K562 (cell line): ENCODE measurements around the gene MBD1. TPM values are rescaled to one million over a fixed set of nuclear protein-coding genes. Genes with fewer than 3 reads are reported as not detected.
A peak's percentile ranks its signal among the peaks of the same experiment; 100 is the strongest.

Source experiments
- DMBX1 ChIP-seq: fragments of 250-450 bp; sonication (Bioruptor Pico); IDR thresholded peaks from 2 replicates; pipeline ENCODE4 v1.8.0; 2022; ENCODE audit warnings: inconsistent platforms, mild to moderate bottlenecking, moderate library complexity, borderline replicate concordance
- HDAC8 ChIP-seq: fragments of 450-650 bp; IDR thresholded peaks from 2 replicates; pipeline ENCODE4 v1.6.1; 2016; ENCODE audit warnings: mild to moderate bottlenecking, missing genetic modification characterization, moderate library complexity, missing compliant biosample characterization
- HNRNPLL ChIP-seq: fragments of 200-400 bp; formaldehyde crosslinking; IDR thresholded peaks from 2 replicates; pipeline ENCODE4 v1.6.1; 2017; ENCODE audit warnings: low read length, low read depth, mild to moderate bottlenecking; ENCODE audit not compliant: poor library complexity, severe bottlenecking
- ILF3 ChIP-seq: fragments of 450-650 bp; IDR thresholded peaks from 2 replicates; pipeline ENCODE4 v1.6.1; 2018; ENCODE audit warnings: antibody characterized with exemption, mild to moderate bottlenecking, moderate library complexity, borderline replicate concordance
- KDM1A ChIP-seq, 2 experiments: fragments of 450-650 bp; IDR thresholded peaks; 2 replicates each; pipeline ENCODE4 v1.6.1; 2016; ENCODE audit warnings: mild to moderate bottlenecking in 2 of 2
- MAFK ChIP-seq: IDR thresholded peaks from 2 replicates; pipeline ENCODE4 v1.6.1; 2011; ENCODE audit warnings: low read length, improper control_type of control experiment
- MEF2D ChIP-seq: conservative IDR thresholded peaks from 2 replicates; pipeline ENCODE4 v1.6.1; 2016; ENCODE audit warnings: low read depth, missing genetic modification characterization, missing compliant biosample characterization
- NELFE ChIP-seq: IDR thresholded peaks from 2 replicates; pipeline ENCODE4 v1.6.1; 2011; ENCODE audit warnings: mild to moderate bottlenecking; ENCODE audit not compliant: insufficient read depth, insufficient read length
- NR4A1 ChIP-seq, 2 experiments: fragments of 250-450 bp in 1 of 2; fragments of 450-650 bp in 1 of 2; sonication (Bioruptor Pico) in 1 of 2; IDR thresholded peaks; 2 replicates each; pipeline versions ENCODE4 v1.4.0 to v1.6.1; 2016 to 2020; ENCODE audit warnings: mild to moderate bottlenecking in 2 of 2, missing compliant biosample characterization in 1 of 2, missing genetic modification characterization in 1 of 2, moderate library complexity in 1 of 2
- RBM39 ChIP-seq: fragments of 200-400 bp; formaldehyde crosslinking; optimal IDR thresholded peaks from 2 replicates; pipeline ENCODE3; 2018; ENCODE audit warnings: low read depth, low read length
- RFX1 ChIP-seq: fragments of 450-650 bp; IDR thresholded peaks from 2 replicates; pipeline ENCODE4 v1.6.1; 2016; ENCODE audit warnings: mild to moderate bottlenecking, moderate library complexity
- SOX6 ChIP-seq: fragments of 450-650 bp; IDR thresholded peaks from 2 replicates; pipeline ENCODE4 v1.6.1; 2014; ENCODE audit warnings: mild to moderate bottlenecking
- TAL1 ChIP-seq: fragments of 450-650 bp; IDR thresholded peaks from 2 replicates; pipeline ENCODE4 v1.6.1; 2016; ENCODE audit warnings: mild to moderate bottlenecking
- polyA plus RNA-seq, 8 experiments: library from polyadenylated mRNA; depleted of rRNA in 4 of 8; stranded (reverse) in 5 of 8; unstranded in 3 of 8; fragments of >200 nt; fragmentation: Nextera tagmentation in 2 of 8; fragmentation: Illumina TruSeq in 1 of 8; extraction: Ambion mirVana in 2 of 8; extraction: Trizol in 1 of 8; gene quantifications; 2 replicates each; pipeline versions ENCODE4 v1.2.1 to v1.2.3, GENCODE V29; 2011 to 2014; ENCODE audit warnings: inconsistent platforms in 1 of 8, missing spikeins in 1 of 8
- total RNA-seq, 7 experiments: library from RNA; depleted of rRNA in 6 of 7; stranded (reverse); fragments of >200 nt in 6 of 7; fragmentation: Illumina TruSeq in 2 of 7; extraction: Trizol in 2 of 7; gene quantifications; 2 replicates each; pipeline versions ENCODE4 v1.2.1 to v1.2.3, GENCODE V29; 2011 to 2021; ENCODE audit warnings: low replicate concordance in 1 of 7
- TF ChIP-seq, protein P1 (sequence below): fragments of 250-450 bp; sonication (Bioruptor Pico); IDR thresholded peaks from 2 replicates; pipeline ENCODE4 v1.8.0; 2021; ENCODE audit warnings: mild to moderate bottlenecking, moderate library complexity
- TF ChIP-seq, protein P2 (sequence below), 2 experiments: fragments of 450-650 bp in 1 of 2; IDR thresholded peaks; 2 replicates each; pipeline ENCODE4 v1.6.1; 2011 to 2017; ENCODE audit warnings: low read depth in 2 of 2, antibody characterized with exemption in 1 of 2, borderline replicate concordance in 1 of 2, low read length in 1 of 2, mild to moderate bottlenecking in 1 of 2, mixed read lengths in 1 of 2; ENCODE audit not compliant: control insufficient read depth in 1 of 2
- TF ChIP-seq, protein P3 (sequence below): fragments of 250-450 bp; sonication (Bioruptor Pico); IDR thresholded peaks from 2 replicates; pipeline ENCODE4 v1.8.0; 2021; ENCODE audit warnings: moderate library complexity, mild to moderate bottlenecking, inconsistent platforms
- TF ChIP-seq, protein P4 (sequence below), 2 experiments: IDR thresholded peaks; 2 replicates each; pipeline ENCODE4 v1.6.1; 2012; ENCODE audit warnings: improper control_type of control experiment in 2 of 2, low read depth in 2 of 2, low read length in 2 of 2, borderline replicate concordance in 1 of 2

MBD1 gene
- total and polyA plus RNA-seq, 9 of the 15 experiments (the other 6 are each of a cell fraction or from before 2014, with no cell fraction given), result 3.0 to 59.7 (median 31.7) TPM

DNA sequence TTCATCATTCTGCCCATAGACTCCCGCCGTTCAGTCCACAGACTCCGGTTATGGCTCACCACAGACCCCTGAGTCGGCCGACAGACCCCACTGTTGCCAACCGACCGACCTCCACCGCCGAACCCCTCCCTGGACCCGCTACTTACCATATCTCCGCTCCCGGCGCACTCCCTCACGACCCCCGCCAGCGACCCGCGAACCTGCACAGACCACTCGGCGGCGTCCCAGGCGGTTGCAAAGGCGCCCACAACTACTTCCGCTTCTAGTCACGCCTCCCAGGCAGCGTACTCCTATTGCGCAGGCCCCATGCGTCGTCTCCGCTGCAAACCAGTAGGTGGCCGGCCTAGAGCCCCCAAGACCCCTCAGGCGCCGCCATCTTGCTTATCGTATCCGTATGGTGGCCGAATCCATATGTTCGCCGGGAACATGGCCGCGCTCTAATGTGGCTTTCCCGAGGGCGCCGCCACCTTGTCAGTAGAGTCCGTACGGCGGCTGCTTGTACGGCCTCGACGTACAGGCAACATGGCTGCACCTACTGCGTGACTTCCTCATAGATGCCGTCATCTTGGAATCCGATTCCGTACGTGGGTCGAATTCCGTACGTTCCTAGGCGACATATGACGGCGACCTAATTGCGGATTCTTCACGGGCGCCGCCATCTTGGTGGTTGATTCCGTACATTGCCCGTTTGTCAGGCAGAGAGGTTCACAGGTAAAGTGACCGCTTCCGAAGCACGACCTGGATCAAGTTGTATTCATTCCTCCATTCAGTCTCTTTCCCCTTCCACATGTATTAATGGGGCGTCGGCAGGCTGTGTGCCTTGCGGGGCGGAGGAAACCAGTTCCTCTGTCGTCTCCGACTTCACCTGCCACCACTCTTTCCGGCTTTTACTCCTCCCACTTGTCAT, 6.4 kb upstream of the MBD1 start, which contains the start of gene CXXC1 (continued):
- TF ChIP-seq NR4A1 (CRISPR knock-in tag; IDR thresholded peaks at IDR 0.05), result no peak
- peak; percentile 96 for TF ChIP-seq NR4A1 (tag; IDR thresholded peaks at IDR 0.05)
- no peak for TF ChIP-seq ILF3
- TF ChIP-seq HDAC8, result peak; percentile 90
- TF ChIP-seq DMBX1, result peak; percentile 93
- TF ChIP-seq HNRNPLL, result peak; percentile 100
- no peak; the same call in 1 of the 2 replicates for TF ChIP-seq MEF2D
- TF ChIP-seq, protein P1, sequence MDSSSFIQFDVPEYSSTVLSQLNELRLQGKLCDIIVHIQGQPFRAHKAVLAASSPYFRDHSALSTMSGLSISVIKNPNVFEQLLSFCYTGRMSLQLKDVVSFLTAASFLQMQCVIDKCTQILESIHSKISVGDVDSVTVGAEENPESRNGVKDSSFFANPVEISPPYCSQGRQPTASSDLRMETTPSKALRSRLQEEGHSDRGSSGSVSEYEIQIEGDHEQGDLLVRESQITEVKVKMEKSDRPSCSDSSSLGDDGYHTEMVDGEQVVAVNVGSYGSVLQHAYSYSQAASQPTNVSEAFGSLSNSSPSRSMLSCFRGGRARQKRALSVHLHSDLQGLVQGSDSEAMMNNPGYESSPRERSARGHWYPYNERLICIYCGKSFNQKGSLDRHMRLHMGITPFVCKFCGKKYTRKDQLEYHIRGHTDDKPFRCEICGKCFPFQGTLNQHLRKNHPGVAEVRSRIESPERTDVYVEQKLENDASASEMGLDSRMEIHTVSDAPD, result no peak
- no peak for TF ChIP-seq SOX6
- TF ChIP-seq TAL1, result no peak
- TF ChIP-seq RFX1, result peak; percentile 88
- TF ChIP-seq NELFE, result no peak
- TF ChIP-seq RBM39, result no peak
- TF ChIP-seq KDM1A (IDR thresholded peaks at IDR 0.05), result no peak
- no peak for TF ChIP-seq MAFK
- TF ChIP-seq, protein P2, sequence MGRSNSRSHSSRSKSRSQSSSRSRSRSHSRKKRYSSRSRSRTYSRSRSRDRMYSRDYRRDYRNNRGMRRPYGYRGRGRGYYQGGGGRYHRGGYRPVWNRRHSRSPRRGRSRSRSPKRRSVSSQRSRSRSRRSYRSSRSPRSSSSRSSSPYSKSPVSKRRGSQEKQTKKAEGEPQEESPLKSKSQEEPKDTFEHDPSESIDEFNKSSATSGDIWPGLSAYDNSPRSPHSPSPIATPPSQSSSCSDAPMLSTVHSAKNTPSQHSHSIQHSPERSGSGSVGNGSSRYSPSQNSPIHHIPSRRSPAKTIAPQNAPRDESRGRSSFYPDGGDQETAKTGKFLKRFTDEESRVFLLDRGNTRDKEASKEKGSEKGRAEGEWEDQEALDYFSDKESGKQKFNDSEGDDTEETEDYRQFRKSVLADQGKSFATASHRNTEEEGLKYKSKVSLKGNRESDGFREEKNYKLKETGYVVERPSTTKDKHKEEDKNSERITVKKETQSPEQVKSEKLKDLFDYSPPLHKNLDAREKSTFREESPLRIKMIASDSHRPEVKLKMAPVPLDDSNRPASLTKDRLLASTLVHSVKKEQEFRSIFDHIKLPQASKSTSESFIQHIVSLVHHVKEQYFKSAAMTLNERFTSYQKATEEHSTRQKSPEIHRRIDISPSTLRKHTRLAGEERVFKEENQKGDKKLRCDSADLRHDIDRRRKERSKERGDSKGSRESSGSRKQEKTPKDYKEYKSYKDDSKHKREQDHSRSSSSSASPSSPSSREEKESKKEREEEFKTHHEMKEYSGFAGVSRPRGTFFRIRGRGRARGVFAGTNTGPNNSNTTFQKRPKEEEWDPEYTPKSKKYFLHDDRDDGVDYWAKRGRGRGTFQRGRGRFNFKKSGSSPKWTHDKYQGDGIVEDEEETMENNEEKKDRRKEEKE (IDR thresholded peaks at IDR 0.05; ENCODE audit: borderline replicate concordance in 1 of 2, control insufficient read depth in 1 of 2, low read depth in 2 of 2, low read length in 1 of 2), result no peak
- TF ChIP-seq, protein P3, sequence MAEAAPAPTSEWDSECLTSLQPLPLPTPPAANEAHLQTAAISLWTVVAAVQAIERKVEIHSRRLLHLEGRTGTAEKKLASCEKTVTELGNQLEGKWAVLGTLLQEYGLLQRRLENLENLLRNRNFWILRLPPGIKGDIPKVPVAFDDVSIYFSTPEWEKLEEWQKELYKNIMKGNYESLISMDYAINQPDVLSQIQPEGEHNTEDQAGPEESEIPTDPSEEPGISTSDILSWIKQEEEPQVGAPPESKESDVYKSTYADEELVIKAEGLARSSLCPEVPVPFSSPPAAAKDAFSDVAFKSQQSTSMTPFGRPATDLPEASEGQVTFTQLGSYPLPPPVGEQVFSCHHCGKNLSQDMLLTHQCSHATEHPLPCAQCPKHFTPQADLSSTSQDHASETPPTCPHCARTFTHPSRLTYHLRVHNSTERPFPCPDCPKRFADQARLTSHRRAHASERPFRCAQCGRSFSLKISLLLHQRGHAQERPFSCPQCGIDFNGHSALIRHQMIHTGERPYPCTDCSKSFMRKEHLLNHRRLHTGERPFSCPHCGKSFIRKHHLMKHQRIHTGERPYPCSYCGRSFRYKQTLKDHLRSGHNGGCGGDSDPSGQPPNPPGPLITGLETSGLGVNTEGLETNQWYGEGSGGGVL (CRISPR knock-in tag), result no peak
- TF ChIP-seq, protein P4, sequence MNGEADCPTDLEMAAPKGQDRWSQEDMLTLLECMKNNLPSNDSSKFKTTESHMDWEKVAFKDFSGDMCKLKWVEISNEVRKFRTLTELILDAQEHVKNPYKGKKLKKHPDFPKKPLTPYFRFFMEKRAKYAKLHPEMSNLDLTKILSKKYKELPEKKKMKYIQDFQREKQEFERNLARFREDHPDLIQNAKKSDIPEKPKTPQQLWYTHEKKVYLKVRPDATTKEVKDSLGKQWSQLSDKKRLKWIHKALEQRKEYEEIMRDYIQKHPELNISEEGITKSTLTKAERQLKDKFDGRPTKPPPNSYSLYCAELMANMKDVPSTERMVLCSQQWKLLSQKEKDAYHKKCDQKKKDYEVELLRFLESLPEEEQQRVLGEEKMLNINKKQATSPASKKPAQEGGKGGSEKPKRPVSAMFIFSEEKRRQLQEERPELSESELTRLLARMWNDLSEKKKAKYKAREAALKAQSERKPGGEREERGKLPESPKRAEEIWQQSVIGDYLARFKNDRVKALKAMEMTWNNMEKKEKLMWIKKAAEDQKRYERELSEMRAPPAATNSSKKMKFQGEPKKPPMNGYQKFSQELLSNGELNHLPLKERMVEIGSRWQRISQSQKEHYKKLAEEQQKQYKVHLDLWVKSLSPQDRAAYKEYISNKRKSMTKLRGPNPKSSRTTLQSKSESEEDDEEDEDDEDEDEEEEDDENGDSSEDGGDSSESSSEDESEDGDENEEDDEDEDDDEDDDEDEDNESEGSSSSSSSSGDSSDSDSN (IDR thresholded peaks at IDR 0.05; ENCODE audit: borderline replicate concordance in 1 of 2, low read depth in 2 of 2, low read length in 2 of 2), result no peak
